B cell (primary cell): ENCODE data around the gene IFI27L2. TPM values are rescaled to one million over a fixed set of nuclear protein-coding genes. Genes with fewer than 3 reads are reported as not detected.
A peak's percentile ranks its signal among the peaks of the same experiment; 100 is the strongest.

Experiments used
- ATAC-seq: fragments of 200-7000 bp; cut with Tn5 transposase; one replicate; pipeline ENCODE4 v1.10.0; 2021; ENCODE audit warnings: low read depth, mild to moderate bottlenecking, moderate number of reproducible peaks, moderate library complexity
- CTCF ChIA-PET: fragments of 350-600 bp; sonication (Branson Sonifier 250); formaldehyde crosslinking; loops from one replicate; lab custom pipeline; 2021; ENCODE audit warnings: antibody characterized with exemption, inconsistent platforms; lab: Charles Lee
- POLR2A ChIA-PET: fragments of 350-600 bp; sonication (Branson Sonifier 250); formaldehyde crosslinking; loops from one replicate; lab custom pipeline; 2021; ENCODE audit warnings: antibody characterized with exemption; lab: Charles Lee
- DNase-seq: peaks from one replicate; pipeline ENCODE4 v3.0.0; 2013
- H2AFZ ChIP-seq: 2 replicates; pipeline ENCODE4 v1.6.1; 2012; ENCODE audit warnings: mild to moderate bottlenecking, low read depth, low read length; ENCODE audit not compliant: insufficient read depth, poor library complexity, severe bottlenecking
- H3K27ac ChIP-seq, 2 donors: 1 replicate in 1 of 2; 2 replicates in 1 of 2; pipeline ENCODE4 v1.5.1; 2012 to 2013; ENCODE audit warnings: low read length in 2 of 2, mild to moderate bottlenecking in 2 of 2, moderate library complexity in 1 of 2
- H3K27me3 ChIP-seq, 4 experiments: fragments of 200-600 bp in 1 of 4; sonication (generic) in 1 of 4; replicated peaks in 1 of 4; 1 replicate in 2 of 4; 2 replicates in 2 of 4; pipeline versions ENCODE4 v1.6.1 to v1.7.0; 2013 to 2016; ENCODE audit warnings: low read length in 3 of 4, mild to moderate bottlenecking in 2 of 4, mixed read lengths in 1 of 4, moderate library complexity in 1 of 4; ENCODE audit not compliant: insufficient read depth in 4 of 4, control insufficient read depth in 3 of 4; ENCODE audit errors: control extremely low read depth in 1 of 4
- H3K36me3 ChIP-seq, 2 experiments: replicated peaks in 1 of 2; 1 replicate in 1 of 2; 2 replicates in 1 of 2; pipeline versions ENCODE4 v1.6.1 to v1.7.1; 2013; ENCODE audit warnings: low read length in 1 of 2; ENCODE audit not compliant: insufficient read depth in 2 of 2, control insufficient read depth in 1 of 2; ENCODE audit errors: control extremely low read depth in 1 of 2, extremely low read depth in 1 of 2
- H3K4me1 ChIP-seq, 2 donors: fragments of 200-600 bp in 1 of 2; sonication (generic) in 1 of 2; 1 replicate in 1 of 2; 2 replicates in 1 of 2; pipeline versions ENCODE4 v1.5.1 to v1.6.1; 2013 to 2017; ENCODE audit warnings: low read length in 2 of 2; ENCODE audit not compliant: control insufficient read depth in 2 of 2, insufficient read depth in 2 of 2
- H3K4me2 ChIP-seq: replicated peaks from 2 replicates; pipeline ENCODE3; 2012; ENCODE audit warnings: mild to moderate bottlenecking, low read depth, low read length; ENCODE audit not compliant: poor library complexity, severe bottlenecking
- H3K4me3 ChIP-seq, 5 experiments: fragments of 200-600 bp in 1 of 5; sonication (generic) in 1 of 5; 1 replicate in 3 of 5; 2 replicates in 2 of 5; pipeline versions ENCODE4 v1.5.1 to v1.7.0; 2011 to 2016; ENCODE audit warnings: low read length in 4 of 5, mild to moderate bottlenecking in 4 of 5, low read depth in 2 of 5, control low read depth in 1 of 5, moderate library complexity in 1 of 5; ENCODE audit not compliant: insufficient read depth in 1 of 5; ENCODE audit errors: control extremely low read depth in 1 of 5, extremely low read depth in 1 of 5
- H3K79me2 ChIP-seq: fragments of 200-600 bp; sonication (generic); one replicate; pipeline ENCODE4 v1.6.0; 2016; ENCODE audit warnings: low read length; ENCODE audit not compliant: control insufficient read depth, insufficient read depth
- H3K9ac ChIP-seq: fragments of 200-600 bp; sonication (generic); 2 replicates; pipeline ENCODE4 v1.6.1; 2017; ENCODE audit warnings: mild to moderate bottlenecking, low read length, moderate library complexity
- H3K9me3 ChIP-seq, 3 donors: one replicate each; pipeline versions ENCODE4 v1.6.1 to v1.7.1; 2013; ENCODE audit warnings: low read length in 2 of 3; ENCODE audit not compliant: control insufficient read depth in 2 of 3, insufficient read depth in 1 of 3; ENCODE audit errors: control extremely low read depth in 1 of 3
- H4K20me1 ChIP-seq: 2 replicates; pipeline ENCODE4 v1.6.0; 2012; ENCODE audit warnings: mild to moderate bottlenecking, low read length; ENCODE audit not compliant: insufficient read depth, control insufficient read depth, poor library complexity, severe bottlenecking
- H3K27ac Mint-ChIP-seq: one replicate; pipeline ENCODE4 v1.8.0; 2021; ENCODE audit warnings: mixed read lengths
- H3K27me3 Mint-ChIP-seq: one replicate; pipeline ENCODE4 v1.8.0; 2021; ENCODE audit warnings: mixed read lengths
- H3K4me1 Mint-ChIP-seq: one replicate; pipeline ENCODE4 v1.8.0; 2021; ENCODE audit warnings: mixed read lengths
- H3K4me3 Mint-ChIP-seq: one replicate; pipeline ENCODE4 v1.8.0; 2021; ENCODE audit warnings: mixed read lengths
- H3K9me3 Mint-ChIP-seq: one replicate; pipeline ENCODE4 v1.8.0; 2022; ENCODE audit warnings: mixed read lengths; ENCODE audit not compliant: insufficient read depth
- EZH2 ChIP-seq: IDR thresholded peaks from 2 replicates; pipeline ENCODE4 v1.6.1; 2012; ENCODE audit warnings: borderline replicate concordance, low read depth, mild to moderate bottlenecking, moderate library complexity, low read length; ENCODE audit not compliant: insufficient read depth, poor library complexity, severe bottlenecking
- WGBS: methylation state at CpG from one replicate; pipeline ENCODE4 v1.1.5; 2013; ENCODE audit warnings: missing lambda C conversion rate; ENCODE audit not compliant: insufficient coverage; 5-methylcytosine and 5-hydroxymethylcytosine counted together
- intact Hi-C: fragments of 100-400 bp; cut with micrococcal nuclease; formaldehyde crosslinking; loops from one replicate; pipeline ENCODE4 v1.10.0; 2022
- polyA plus RNA-seq: library from polyadenylated mRNA; depleted of rRNA; stranded (reverse); fragments of >200 nt; gene quantifications from 2 replicates; pipeline ENCODE4 v1.2.3, GENCODE V29; 2012
- total RNA-seq, 2 donors: library from RNA; stranded (reverse); fragments of 120-200 nt in 1 of 2; gene quantifications; 1 replicate in 1 of 2; 2 replicates in 1 of 2; pipeline versions ENCODE4 v1.2.3 to v1.2.4, GENCODE V29; 2013 to 2022
- TF ChIP-seq, protein P1 (sequence below): fragments of 200-600 bp; IDR thresholded peaks from one replicate; pipeline ENCODE4 v1.8.0; 2022; ENCODE audit warnings: antibody characterized with exemption, mild to moderate bottlenecking

IFI27L2 gene
- total and polyA plus RNA-seq, 2 donors (not counting 1 experiment from before 2014, with no cell fraction given): 30.2 to 57.4 TPM

DNA sequence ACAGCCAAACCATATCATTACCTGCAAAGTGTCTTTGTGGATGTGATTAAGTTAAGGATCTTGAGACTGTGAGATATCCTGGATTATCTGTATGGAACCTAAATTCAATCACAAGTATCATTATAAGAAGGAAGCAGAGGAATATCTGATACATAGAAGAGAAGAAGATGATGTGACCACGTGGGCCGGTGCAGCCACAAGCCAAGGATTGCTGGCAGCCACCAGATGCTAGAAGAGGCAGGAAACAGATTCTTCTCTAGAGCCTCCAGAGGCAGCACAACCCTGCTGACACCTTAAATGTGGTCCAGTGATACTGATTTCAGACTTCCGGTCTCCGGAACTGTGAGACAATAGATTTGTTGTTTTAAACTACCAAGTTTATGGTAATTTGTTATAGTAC lies 6.1 kb upstream of the IFI27L2 start:
- ChIA-PET CTCF (interaction anchor here (2.1 to 9.4 kb wide), 2 partner anchors 45 to 100 kb away, joined by 30 to 195 read pairs; no protein-coding TSS in a partner anchor), POLR2A (no interaction called here)
- intact Hi-C loops: loop anchor here (10.0 kb wide), 1 partner anchor 1181 kb away; no protein-coding TSS in a partner anchor

DNA sequence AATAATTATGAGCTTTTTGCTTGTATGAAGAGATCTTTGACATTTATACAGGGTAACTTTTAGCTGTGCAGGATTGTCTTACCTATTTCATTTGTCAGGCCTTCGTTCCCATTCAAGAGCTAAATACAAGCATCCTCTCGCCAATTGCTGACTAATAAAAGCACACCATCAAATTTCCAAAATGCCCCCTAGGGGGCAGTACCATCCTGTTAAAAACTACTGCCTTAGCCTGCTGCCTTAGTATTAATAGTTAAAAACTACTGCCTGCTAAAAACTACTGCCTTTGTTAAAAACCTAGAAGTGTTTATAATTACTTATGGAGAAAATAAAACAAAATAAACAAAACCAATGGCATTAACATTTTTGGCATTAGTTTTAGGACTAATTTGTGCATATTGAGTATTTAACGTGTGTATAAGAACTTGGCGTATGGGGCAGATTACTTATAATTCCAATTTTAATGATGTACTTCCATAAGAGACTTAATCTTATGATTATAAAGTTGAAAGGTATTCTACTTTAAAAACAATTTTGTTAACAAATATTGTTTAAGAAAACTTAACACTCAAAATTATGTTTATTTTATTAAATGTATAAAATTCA lies 3.0 kb upstream of the IFI27L2 start:
- Mint-ChIP-seq H3K27ac (no peak overlapping the region), H3K27me3 (peaks cover 23% of the 10 kb centered on the region), H3K9me3 (no peaks in the 10 kb centered on the region), H3K4me1 (peaks cover 17% of the 10 kb centered on the region), H3K4me3 (peak overlapping the region; percentile 2)
- Histone ChIP-seq H3K4me3 (no peak overlapping the region), H3K27ac (no peak overlapping the region), H4K20me1 (no peaks in the 10 kb centered on the region), H2AFZ (no peak overlapping the region), H3K4me1 (peaks cover 12 to 21% of the 10 kb centered on the region in 2 donors), H3K27me3 (peaks cover 0 to 10% (median 1%) of the 10 kb centered on the region in 4 experiments), H3K9ac (no peak overlapping the region), H3K4me2 (no peak overlapping the region), H3K79me2 (no peaks in the 10 kb centered on the region), H3K36me3 (no peaks in the 10 kb centered on the region), H3K9me3 (peaks cover 2 to 4% (median 3%) of the 10 kb centered on the region in 3 donors)
- WGBS: 0% methylated on average over 2 of the region's 4 CpGs
- DNase-seq (peak; percentile 71), ATAC-seq (no peak)
- TF ChIP-seq, protein P1, sequence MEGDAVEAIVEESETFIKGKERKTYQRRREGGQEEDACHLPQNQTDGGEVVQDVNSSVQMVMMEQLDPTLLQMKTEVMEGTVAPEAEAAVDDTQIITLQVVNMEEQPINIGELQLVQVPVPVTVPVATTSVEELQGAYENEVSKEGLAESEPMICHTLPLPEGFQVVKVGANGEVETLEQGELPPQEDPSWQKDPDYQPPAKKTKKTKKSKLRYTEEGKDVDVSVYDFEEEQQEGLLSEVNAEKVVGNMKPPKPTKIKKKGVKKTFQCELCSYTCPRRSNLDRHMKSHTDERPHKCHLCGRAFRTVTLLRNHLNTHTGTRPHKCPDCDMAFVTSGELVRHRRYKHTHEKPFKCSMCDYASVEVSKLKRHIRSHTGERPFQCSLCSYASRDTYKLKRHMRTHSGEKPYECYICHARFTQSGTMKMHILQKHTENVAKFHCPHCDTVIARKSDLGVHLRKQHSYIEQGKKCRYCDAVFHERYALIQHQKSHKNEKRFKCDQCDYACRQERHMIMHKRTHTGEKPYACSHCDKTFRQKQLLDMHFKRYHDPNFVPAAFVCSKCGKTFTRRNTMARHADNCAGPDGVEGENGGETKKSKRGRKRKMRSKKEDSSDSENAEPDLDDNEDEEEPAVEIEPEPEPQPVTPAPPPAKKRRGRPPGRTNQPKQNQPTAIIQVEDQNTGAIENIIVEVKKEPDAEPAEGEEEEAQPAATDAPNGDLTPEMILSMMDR: peak; percentile 94
- no peak for TF ChIP-seq EZH2
- ChIA-PET CTCF (interaction anchor here (0.6 to 4.0 kb wide), 22 partner anchors 10 to 1027 kb away, joined by 3 to 39 read pairs (median 4); partner anchors contain the start of genes CCDC197, DDX24 and IFI27L1), POLR2A (no interaction called here)
- intact Hi-C loops: loop anchor here (1.0 to 10.0 kb wide), 5 partner anchors 48 to 1178 kb away; no protein-coding TSS in a partner anchor

More for the DNA sequence above, 6.1 kb upstream of the IFI27L2 start:
- Histone ChIP-seq H3K4me2 (no peak overlapping the region), H3K27me3 (peaks cover 0 to 11% (median 1%) of the 10 kb centered on the region in 4 experiments), H3K36me3 (no peaks in the 10 kb centered on the region), H3K9me3 (peaks cover 2 to 4% (median 3%) of the 10 kb centered on the region in 3 donors), H3K4me3 (no peak overlapping the region), H3K9ac (no peak overlapping the region), H4K20me1 (no peaks in the 10 kb centered on the region), H3K27ac (no peak overlapping the region), H2AFZ (no peak overlapping the region), H3K4me1 (peaks cover 0 to 3% of the 10 kb centered on the region in 2 donors), H3K79me2 (no peaks in the 10 kb centered on the region)
- peaks cover 2% of the 10 kb centered on the region for H3K4me1 Mint-ChIP-seq
- H3K27me3 Mint-ChIP-seq: peaks cover 27% of the 10 kb centered on the region
- no peak overlapping the region for H3K4me3 Mint-ChIP-seq
- ATAC-seq (no peak), DNase-seq (no peak)
- no peak overlapping the region for H3K27ac Mint-ChIP-seq
- TF ChIP-seq, protein P1: no peak
- no peak for TF ChIP-seq EZH2
- 75% methylated on average over 2 of the region's 4 CpGs for WGBS
- H3K9me3 Mint-ChIP-seq: no peaks in the 10 kb centered on the region
